ENCODE results near the gene MCM6.

The MCM6 gene

DNA sequence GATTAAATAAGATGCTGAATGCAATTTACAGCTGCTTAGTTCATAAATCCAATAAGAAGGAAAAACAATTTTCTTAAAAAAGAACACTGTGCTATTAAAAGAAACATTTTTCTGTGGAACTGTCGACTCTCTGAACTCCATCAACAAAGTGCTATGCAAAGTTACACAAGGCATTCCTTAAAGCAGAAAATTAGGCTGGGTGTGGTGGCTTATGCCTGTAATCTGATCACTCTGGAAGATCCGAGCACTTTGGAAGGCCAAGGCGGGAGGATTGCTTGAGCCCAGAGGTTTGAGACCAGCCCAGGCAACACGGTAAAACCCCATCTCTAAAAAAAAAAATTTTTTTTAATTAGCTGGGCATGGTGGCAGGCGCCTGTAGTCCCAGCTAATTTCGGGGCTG is 13.0 kb downstream of the MCM6 start:
- no peak for DNase-seq

DNA sequence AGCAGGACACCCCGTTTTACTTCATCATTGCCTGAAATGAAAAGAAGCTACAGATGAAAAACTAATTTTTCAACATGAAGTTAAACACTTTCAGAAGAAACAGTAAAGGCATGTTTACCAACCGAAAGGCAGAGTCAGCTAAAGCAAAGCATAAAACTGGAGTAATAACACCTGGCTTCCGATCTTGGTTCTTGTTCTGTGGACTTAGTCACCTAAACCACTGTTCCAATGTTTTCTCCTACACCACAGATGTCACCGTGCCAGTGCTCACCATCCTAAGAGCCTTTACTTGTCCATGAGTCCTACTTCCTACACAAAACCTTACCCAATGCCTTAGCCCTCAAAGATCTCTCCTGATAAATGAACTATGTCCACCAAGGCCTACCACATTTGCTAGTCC is 13.5 kb downstream of the MCM6 start:
- no peak for DNase-seq

DNA sequence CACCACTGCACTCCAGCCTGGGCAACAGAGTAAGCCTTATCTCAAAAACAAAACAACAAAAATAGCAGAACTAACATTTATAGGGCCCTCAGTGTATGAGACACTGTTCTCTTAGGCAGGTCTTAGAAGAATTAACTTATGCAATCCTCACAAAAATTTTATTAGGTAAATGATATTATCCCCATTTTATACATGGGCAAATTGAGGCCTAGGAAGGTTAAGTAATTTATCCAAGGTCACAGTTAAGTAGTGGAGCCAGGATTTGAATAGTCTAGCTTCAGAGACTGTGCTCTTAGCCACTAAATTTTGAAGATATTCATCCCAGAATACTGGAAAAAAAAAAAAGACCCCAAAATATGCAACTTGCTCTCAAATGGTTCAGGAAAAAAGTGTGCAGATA is 22.8 kb downstream of the MCM6 start:
- no peak for DNase-seq

DNA sequence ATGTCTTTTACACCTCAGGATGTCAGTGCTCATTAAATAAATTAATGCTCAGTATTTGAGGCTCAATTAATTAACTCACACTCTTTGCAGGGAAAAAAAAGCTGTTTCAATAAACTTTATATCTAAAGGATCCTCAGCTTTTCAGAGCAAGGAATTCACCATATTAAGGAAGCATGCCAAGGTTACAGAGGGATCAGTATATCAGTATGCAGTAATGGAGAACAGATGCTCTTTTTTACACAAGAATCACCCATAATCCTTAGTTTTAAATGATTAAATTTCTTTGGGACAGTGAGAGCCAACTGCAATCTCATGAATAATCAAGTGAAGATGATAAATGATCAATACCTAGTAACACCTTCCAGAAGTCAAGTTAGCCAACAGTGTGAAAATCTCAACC is 24.4 kb downstream of the MCM6 start:
- no peak for DNase-seq

DNA sequence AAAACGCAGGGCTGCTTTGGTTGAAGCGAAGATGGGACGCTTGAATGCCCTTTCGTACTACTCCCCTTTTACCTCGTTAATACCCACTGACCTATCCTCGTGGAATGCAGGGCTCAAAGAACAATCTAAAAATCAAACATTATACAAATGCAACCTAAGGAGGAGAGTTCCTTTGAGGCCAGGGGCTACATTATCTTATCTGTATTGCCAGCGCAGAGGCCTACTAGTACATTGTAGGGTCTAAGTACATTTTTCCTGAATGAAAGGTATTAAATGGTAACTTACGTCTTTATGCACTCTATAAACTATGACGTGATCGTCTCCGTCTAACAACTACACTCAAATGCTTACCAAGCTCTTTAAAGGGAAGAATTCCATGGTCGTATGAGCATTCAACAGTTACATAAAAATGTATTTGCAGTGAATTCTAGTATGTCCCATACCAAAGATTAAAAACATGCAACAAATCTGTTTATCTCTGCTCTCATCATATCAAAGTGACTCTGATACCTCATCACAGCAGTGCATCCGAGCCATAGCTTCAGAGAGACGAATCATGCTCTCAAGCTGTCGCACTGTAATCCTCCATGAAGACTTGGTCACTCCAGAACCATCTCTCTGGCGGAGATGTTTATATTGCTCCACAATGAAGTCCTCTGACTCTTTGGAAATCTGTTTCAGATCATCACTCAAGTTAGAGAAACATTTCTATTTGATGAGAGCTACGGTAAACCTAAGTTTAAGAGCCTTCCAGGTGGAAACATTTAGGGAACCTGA is 25.2 kb downstream of the MCM6 start:
- DNase-seq: no peak

DNA sequence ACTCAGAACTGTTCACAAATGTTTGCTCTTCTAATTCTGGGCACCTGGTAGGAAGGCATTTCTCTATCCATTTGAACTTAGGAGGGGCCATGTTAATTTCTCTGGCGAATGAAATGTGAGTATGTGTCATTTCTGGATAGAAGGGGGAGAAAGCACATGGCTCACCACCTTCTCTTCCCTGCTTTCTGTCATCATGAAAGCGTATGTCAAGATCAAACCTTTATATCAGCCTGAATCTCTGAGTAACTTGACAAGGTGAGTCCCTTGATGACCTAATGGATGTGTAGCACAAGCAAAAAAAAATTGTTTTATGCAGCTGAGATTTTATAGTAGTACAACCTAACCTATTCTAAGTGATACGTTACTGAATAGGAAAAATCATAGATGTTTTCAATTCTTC is 27.2 kb downstream of the MCM6 start:
- DNase-seq: no peak

DNA sequence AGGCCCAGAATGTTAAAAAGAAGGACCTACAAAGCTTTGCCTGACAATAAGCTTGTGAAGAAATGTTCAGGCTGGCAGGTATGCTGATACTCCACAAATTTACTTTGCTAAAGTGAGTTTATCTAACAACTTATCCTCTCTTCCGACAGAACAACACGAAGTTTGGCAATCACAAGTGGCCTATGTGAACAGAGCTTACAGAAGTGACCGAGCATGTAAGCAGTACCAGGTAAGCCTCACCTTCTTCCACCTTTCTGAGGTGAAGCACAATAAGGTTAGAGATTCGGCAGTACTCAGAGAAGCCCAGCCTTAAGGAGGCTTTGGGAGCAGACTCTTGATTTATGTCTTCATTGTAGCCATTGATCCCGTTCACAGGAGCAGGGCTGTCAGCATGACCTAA is 30.2 kb downstream of the MCM6 start:
- DNase-seq: no peak

DNA sequence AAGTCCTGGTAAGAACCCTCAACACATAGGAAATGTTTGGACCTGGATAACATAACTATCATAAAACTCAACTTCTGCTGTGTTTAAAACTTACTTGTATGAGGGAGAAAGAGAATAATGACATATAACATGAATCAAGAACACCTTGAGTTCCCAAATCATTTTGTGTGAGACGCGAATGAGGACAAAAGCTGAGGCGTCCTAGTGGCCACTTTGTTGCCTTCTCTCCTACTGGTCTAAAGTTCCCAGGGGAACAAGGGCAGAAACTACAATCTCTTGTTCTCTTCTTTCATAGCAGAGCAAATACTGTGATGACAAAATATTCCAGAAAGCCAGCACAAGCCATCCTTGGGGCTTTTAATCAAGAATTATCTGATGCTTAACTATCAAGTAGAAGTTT is 31.0 kb downstream of the MCM6 start:
- DNase-seq: no peak

DNA sequence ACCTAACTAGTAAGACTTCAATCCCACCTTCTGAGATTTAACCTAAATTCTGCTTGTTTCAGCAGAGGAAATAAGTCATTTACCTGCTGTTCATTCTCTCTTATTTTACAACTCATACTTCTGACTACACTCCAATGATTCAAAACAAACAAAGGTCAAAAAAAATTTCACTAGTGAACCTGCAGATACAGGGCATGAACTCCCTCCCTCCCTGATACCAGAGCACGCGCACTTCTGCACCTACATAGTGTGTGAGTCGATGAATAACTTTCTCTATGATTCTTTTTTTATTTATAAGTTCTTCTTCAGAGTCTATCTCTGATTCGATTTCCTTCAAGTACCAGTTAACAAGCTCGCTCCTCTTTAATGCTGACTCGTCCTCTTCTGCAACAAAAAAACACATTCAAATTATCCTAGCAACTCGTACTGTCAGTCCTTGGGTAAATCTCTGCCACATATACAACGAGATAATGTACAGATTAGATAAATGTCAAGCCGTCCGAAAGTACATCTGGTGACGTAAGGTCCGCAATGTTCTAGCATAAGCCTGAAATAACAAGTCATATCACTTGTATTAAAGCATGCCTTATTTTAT is 31.8 kb downstream of the MCM6 start:
- DNase-seq: no peak

DNA sequence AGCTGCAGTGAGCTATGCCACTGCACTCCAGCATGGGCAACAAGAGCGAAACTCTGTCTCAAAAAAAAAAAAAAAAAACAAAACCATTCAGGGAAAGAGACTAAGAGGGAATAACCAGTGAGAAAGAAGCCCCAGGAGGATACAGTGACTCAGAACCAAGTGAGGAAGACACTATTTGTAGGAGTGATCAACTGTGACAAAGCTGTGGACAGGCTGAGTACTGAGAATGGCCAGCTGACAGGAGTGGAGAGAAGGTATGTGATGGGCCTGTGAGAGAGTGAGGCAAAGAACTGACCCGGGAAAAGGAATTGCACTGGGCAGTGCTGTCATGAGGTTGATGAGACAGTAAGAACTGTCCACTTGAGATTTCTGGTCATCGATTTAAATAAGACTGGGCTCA is 32.6 kb downstream of the MCM6 start:
- no peak for DNase-seq

DNA sequence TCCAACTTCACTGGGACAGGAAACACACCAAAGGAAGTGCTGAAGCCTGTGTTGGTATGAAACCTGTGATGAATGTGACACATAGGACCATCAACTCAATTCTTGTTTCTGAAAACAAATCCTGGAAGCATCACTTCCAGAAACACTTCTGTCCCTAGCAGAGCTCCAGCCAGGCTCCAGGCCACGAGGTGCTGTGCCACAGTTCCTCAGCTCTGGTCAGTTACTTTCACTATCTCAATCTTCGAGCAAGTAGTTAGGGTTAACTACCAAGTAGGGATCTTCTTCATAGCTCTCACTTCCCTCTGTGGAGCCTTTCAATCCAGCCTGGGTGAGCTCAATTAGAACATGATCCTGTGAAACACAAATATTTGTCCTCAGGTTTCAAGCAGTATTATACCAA is 35.6 kb downstream of the MCM6 start:
- peak in 2 of 56 donors; percentile 1 to 2 for DNase-seq

DNA sequence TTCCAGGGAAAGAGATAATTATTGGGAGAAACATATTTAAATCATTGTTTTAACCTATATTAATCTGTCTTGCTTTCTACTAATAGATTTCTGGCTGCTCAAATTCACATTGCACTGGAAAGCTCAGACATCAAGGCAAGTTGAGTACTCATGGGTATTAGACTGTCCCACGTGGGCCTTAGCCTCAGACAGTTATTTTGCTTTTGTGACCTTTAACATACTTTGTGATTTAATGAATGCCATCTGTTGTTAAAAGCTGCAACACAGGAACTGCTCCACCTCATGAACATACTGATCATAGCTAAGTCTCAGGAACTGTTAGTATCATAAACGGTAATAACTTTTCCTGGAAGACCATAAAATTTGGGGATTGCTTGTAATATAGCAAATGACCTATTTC is 36.5 kb downstream of the MCM6 start:
- DNase-seq: no peak

DNA sequence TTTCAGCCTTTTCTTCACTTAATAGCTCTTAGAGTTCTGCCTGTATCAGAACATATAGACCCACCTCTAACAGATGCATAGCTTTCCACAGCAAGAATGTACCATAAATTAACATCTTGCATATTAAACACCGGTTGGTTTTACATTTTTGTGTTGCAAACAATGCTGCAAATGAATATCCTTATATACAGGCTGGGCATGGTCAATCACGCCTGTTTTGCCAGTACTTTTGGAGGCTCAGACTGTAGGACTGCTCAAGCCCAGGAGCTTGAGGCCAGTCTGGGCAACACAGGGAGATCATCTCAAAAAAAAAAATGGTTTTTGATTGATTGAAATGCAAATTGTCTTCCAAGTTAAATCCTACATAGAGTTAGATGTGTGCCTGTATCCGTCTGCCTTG is 37.7 kb downstream of the MCM6 start:
- DNase-seq: no peak

DNA sequence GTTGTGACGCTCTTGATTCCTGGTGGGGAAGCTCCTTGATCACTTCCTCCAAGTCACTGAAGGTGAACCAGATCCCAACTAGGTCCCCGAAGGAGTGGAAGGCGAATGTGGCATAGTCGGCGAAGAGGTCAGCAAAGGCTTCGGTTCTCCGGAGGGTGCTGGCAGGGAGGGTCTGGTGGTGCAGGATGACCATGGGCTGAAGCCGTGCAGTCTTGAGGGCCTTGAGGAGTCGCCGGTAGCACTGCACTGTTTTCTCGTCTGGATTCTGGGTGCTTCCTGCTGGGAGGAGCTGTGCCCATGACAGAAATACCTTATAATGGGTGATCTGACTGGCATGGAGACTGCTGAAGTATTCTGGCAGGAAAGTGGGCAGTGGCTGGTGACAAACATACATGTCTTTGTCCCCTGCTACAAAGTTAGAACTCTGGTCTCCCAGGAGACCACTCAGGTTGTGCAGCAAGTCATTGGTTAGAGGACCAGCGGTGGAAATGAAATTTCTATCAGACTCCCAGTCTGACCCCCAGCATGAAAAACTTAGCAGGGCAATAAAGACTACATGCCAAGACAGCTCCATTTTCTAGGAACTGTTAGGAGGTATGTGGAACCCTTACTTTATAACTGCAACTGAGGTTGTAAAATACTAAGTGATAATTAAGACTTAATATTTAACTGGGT is 39.5 kb downstream of the MCM6 start, which contains the start of gene LCT:
Gene LCT, minus strand, starts transcription at position 589 of the 675 bp plus-strand sequence. Its CDS starts 15 bp downstream, at position 574.
- no peak for DNase-seq

DNA sequence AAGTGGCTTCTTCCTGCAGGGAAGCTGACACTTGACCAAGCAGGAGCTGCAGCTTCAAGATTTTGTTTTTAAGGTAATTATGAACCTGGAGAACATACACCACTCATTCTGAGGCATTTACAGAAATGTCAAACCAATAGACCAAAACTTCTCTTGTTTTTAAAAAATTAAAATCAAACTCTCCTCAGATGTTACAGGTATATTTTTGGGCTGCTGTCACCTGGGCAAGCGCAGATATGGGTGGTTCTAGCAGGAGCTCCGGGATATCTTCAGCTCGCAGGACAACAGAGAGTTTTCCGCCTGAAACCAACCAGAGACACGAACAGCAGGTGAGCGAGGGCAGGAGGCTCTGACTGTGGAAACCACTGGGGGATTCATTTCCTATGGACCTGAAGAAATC is 43.4 kb downstream of the MCM6 start:
- DNase-seq: no peak

DNA sequence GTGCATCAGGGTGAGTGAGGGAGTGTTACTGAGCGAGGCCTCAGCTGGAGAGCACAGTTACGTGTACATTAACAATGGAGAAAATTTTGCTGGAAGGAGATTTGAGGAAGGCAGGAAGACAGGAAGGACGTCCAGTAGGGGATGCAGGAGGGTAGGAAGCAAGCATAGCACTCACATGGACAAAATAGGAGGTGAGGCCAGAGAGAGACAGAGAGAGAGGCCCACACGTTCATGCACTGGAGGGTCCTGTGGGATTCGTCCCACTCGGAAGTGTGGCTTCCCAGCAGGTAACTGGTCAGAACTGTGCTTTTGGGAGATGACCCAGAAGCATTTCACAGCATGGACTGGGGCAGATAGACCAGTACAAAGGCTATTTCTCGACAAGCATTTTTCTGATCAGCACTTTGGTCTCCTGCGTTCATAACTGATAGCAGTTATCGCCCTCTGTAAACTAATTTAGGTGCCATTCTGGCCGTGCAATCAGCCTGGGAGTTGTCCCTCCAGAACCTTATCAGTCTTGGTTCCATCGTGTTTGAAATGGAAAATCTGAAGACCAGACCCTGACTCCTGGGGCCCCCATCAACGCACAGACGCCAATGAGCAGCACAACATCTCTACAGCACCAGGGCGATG is 44.9 kb downstream of the MCM6 start:
- DNase-seq: no peak

DNA sequence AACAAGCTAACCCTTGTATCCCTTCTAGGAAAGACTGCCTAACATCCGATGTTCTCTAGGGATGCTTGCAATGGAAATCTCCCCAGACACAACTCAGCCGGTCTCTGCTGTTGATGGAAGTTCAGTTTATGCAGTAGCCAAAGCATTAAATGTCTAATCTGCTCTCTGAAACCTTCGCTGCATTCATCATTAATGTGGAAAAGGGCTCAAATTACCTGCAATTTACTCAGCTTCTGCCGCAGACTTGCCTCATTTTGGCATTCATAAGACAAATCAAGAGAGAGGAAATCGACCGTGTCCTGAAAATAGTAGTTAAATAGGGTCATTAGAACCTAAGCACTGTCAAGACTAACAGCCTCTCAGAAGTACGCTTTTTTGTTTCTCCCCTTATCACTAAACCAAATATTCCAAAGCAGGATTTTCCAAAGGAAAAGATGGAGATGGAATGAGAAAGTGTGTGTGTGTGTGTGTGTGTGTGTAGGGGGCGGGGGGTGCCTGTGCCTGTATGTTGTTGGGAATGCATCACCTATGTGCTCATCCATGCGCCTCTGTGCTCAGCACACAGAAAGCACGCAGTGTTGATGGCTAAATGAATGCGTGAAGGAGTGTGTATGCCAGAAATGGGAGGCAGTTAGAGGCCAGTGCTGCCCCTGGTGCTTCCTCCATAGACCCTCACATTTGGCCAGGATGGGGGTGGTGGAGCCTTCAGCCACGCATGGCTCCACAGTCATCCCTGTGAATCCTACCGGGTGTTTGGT is 46.7 kb downstream of the MCM6 start:
- no peak for DNase-seq

DNA sequence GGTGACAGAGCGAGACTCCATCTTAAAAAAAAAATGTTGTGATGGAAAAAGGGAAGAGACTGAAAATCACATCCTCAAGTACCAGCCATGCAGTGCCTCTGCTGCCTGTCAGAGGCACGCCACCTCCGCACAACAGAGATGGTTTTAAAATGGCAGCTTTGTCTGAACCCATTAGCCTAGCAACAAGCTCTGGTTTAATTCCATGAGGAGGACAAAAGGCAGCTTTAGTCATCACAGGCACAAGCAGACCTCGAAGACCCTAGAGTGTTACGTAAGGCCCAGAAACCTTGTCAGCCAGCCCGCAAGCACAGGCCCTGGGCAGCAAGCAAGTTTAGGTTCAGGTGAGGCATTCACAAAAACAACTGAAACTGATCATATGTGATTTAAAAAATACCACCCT is 49.7 kb downstream of the MCM6 start:
- DNase-seq: no peak

DNA sequence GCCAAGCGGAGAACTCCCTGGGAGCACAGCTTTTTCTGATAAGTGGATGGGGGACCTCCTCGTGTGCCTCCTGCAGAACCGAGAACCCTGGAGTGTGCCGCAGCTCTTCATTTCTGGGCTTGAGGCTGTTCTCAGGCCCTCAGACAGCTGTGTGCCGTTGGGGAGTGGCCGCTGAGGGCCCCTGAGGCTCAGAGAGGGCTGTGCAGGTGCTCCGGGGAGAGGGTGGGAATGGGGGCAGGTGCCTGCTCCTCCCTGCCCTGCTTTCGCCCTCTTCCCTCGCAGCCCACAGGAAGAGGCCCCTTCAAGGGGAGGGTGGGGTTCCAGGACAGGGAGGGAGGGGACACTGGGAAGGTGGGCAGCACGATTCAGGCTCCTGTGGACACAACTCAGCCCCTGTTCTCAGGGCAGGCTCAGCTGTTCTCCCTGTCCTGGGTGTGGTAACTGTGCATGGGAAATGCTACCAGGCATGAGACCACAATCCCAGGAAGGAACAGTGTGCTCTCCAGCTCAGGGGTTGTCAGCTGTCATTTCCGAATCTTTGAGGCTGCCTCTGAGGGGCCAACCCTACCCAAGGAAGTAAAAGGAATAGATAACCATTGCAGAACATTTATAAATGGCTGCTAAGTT is 50.6 kb downstream of the MCM6 start:
- no peak for DNase-seq

DNA sequence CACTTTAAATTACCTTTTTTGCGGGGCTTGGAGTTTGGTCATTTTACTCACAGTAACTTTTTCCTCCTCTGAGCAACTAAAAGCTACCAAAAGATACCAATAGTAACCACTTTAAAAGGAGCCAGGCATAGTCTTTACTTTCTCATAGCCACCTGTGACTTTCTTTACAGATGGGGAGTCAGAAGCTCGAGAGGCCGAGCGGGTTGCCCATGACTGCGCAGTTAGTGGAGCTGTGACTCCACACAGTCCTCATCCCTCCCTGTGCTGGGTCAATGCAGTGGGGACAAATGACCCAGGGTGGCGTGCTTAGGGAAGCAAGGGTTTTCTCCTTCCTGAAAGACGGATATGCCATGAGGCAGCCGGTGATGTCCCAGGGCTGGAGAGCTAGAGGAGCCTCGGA is 51.1 kb downstream of the MCM6 start:
- DNase-seq: no peak

DNA sequence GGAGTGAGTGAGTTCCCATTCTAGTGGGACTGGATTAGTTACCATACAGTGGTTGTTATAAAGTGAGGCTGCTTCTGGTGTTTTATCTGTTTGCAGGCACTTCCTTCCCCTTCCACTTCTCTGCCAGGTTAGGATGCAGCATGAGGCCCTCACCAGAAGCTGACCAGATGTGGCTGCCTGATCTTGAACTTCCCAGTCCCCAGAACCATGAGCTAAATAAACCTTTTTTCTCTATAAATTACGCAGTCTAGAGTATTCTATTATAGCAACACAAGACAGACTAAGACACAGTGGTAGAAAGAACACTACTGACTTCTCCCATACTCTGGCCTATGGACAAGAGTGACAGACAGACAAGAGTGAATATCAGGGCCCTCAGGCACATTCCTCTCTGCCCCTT is 53.4 kb downstream of the MCM6 start:
- no peak for DNase-seq
